H9 (cell line): Measurements from ENCODE around the gene AP4E1. TPM values are rescaled to one million over a fixed set of nuclear protein-coding genes. Genes with fewer than 3 reads are reported as not detected.

Source experiments
- DNase-seq: peaks from one replicate; pipeline ENCODE4 v3.0.0-alpha.2; 2017
- H2AFZ ChIP-seq: one replicate; pipeline ENCODE4 v1.6.1; 2013; ENCODE audit warnings: mild to moderate bottlenecking, low read length, control low read depth, moderate library complexity
- H2AK5ac ChIP-seq: 2 replicates; pipeline ENCODE4 v1.6.1; 2013; ENCODE audit warnings: low read length, control low read depth, mixed read lengths; ENCODE audit not compliant: insufficient read length
- H2BK120ac ChIP-seq: one replicate; pipeline ENCODE4 v1.6.1; 2013; ENCODE audit warnings: low read depth, mild to moderate bottlenecking, low read length, control low read depth, inconsistent platforms; ENCODE audit not compliant: poor library complexity, severe bottlenecking
- H2BK12ac ChIP-seq: 2 replicates; pipeline ENCODE4 v1.6.1; 2013; ENCODE audit warnings: low read length, control low read depth, mixed read lengths, low read depth; ENCODE audit not compliant: insufficient read length
- H2BK15ac ChIP-seq: 2 replicates; pipeline ENCODE4 v1.6.1; 2013; ENCODE audit warnings: low read depth, low read length, control low read depth
- H2BK20ac ChIP-seq: one replicate; pipeline ENCODE4 v1.6.1; 2013; ENCODE audit warnings: low read depth, mild to moderate bottlenecking, low read length, control low read depth, inconsistent platforms; ENCODE audit not compliant: poor library complexity, severe bottlenecking
- H2BK5ac ChIP-seq: 2 replicates; pipeline ENCODE4 v1.6.1; 2013; ENCODE audit warnings: low read length, control low read depth, mixed read lengths; ENCODE audit not compliant: insufficient read length
- H3K14ac ChIP-seq: 2 replicates; pipeline ENCODE4 v1.6.1; 2013; ENCODE audit warnings: low read length, control low read depth; ENCODE audit not compliant: insufficient read depth
- H3K18ac ChIP-seq: 2 replicates; pipeline ENCODE4 v1.6.1; 2013; ENCODE audit warnings: low read depth, mild to moderate bottlenecking, mixed read lengths, low read length, control low read depth; ENCODE audit not compliant: insufficient read length
- H3K23ac ChIP-seq: 2 replicates; pipeline ENCODE4 v1.6.1; 2013; ENCODE audit warnings: low read length, control low read depth, mixed read lengths, low read depth; ENCODE audit not compliant: insufficient read length
- H3K23me2 ChIP-seq: 2 replicates; pipeline ENCODE4 v1.6.1; 2013; ENCODE audit warnings: low read depth, mild to moderate bottlenecking, mixed read lengths, low read length, control low read depth; ENCODE audit not compliant: insufficient read length, poor library complexity, severe bottlenecking
- H3K27ac ChIP-seq: 2 replicates; pipeline ENCODE4 v1.5.1; 2013; ENCODE audit warnings: low read length, control low read depth, mixed read lengths, low read depth; ENCODE audit not compliant: insufficient read length
- H3K27me3 ChIP-seq: 2 replicates; pipeline ENCODE4 v1.6.1; 2013; ENCODE audit warnings: low read length, control low read depth, inconsistent platforms; ENCODE audit not compliant: insufficient read depth
- H3K4ac ChIP-seq: 2 replicates; pipeline ENCODE4 v1.6.1; 2013; ENCODE audit warnings: low read depth, mild to moderate bottlenecking, control low read depth, inconsistent platforms, low read length, moderate library complexity
- H3K4me1 ChIP-seq: 2 replicates; pipeline ENCODE4 v1.6.1; 2013; ENCODE audit warnings: low read length, control low read depth, inconsistent platforms; ENCODE audit not compliant: insufficient read depth
- H3K4me2 ChIP-seq: 2 replicates; pipeline ENCODE4 v1.6.1; 2013; ENCODE audit warnings: low read length, control low read depth, mixed read lengths; ENCODE audit not compliant: insufficient read length, insufficient read depth
- H3K56ac ChIP-seq: 2 replicates; pipeline ENCODE4 v1.6.1; 2013; ENCODE audit warnings: low read depth, mild to moderate bottlenecking, mixed read lengths, low read length, control low read depth; ENCODE audit not compliant: insufficient read length
- H3K79me1 ChIP-seq: 2 replicates; pipeline ENCODE4 v1.6.1; 2013; ENCODE audit warnings: low read depth, mild to moderate bottlenecking, moderate library complexity, low read length, control low read depth, inconsistent platforms; ENCODE audit not compliant: insufficient read depth, poor library complexity, severe bottlenecking
- H3K79me2 ChIP-seq: 2 replicates; pipeline ENCODE4 v1.6.1; 2013; ENCODE audit warnings: low read length, control low read depth, inconsistent platforms; ENCODE audit not compliant: insufficient read depth
- H3K9ac ChIP-seq: 2 replicates; pipeline ENCODE4 v1.6.1; 2013; ENCODE audit warnings: low read length, control low read depth, mixed read lengths; ENCODE audit not compliant: insufficient read length; ENCODE audit errors: extremely low read depth
- H3K9me3 ChIP-seq: one replicate; pipeline ENCODE4 v1.6.1; 2013; ENCODE audit warnings: low read depth, low read length, inconsistent platforms; ENCODE audit not compliant: control insufficient read depth
- H3T11ph ChIP-seq: one replicate; pipeline ENCODE4 v1.6.1; 2013; ENCODE audit warnings: mild to moderate bottlenecking, low read length, control low read depth, inconsistent platforms
- H4K20me1 ChIP-seq: one replicate; pipeline ENCODE4 v1.6.1; 2013; ENCODE audit not compliant: control insufficient read depth, insufficient read length, insufficient read depth
- H4K5ac ChIP-seq: 2 replicates; pipeline ENCODE4 v1.6.1; 2013; ENCODE audit warnings: low read depth, mild to moderate bottlenecking, mixed read lengths, low read length, control low read depth; ENCODE audit not compliant: insufficient read length
- H4K8ac ChIP-seq: replicated peaks from 2 replicates; pipeline ENCODE4 v1.6.1; 2013; ENCODE audit warnings: low read length, control low read depth, mixed read lengths, low read depth; ENCODE audit not compliant: insufficient read length
- H4K91ac ChIP-seq: 2 replicates; pipeline ENCODE4 v1.6.1; 2013; ENCODE audit warnings: low read depth, mild to moderate bottlenecking, moderate library complexity, mixed read lengths, low read length, control low read depth; ENCODE audit not compliant: insufficient read length
- H3K27ac Mint-ChIP-seq, 3 experiments: 2 replicates in 2 of 3; 3 replicates in 1 of 3; pipeline ENCODE4 v1.8.0; 2020 to 2021; ENCODE audit warnings: mixed read lengths in 3 of 3, mild to moderate bottlenecking in 1 of 3, moderate library complexity in 1 of 3
- H3K27me3 Mint-ChIP-seq: 2 replicates; pipeline ENCODE4 v1.8.0; 2021; ENCODE audit warnings: low read depth, mild to moderate bottlenecking, moderate library complexity, mixed read lengths
- H3K36me3 Mint-ChIP-seq, 3 experiments: 2 replicates in 2 of 3; 3 replicates in 1 of 3; pipeline ENCODE4 v1.8.0; 2020 to 2021; ENCODE audit warnings: low read depth in 3 of 3, mixed read lengths in 3 of 3; ENCODE audit not compliant: insufficient read depth in 1 of 3
- H3K4me1 Mint-ChIP-seq, 2 experiments: 2 replicates each; pipeline ENCODE4 v1.8.0; 2020; ENCODE audit warnings: mixed read lengths in 2 of 2
- H3K4me3 Mint-ChIP-seq, 2 experiments: 2 replicates in 1 of 2; 3 replicates in 1 of 2; pipeline ENCODE4 v1.8.0; 2020 to 2021; ENCODE audit warnings: mild to moderate bottlenecking in 2 of 2, mixed read lengths in 2 of 2, moderate library complexity in 1 of 2
- H3K9me3 Mint-ChIP-seq, 2 experiments: 2 replicates in 1 of 2; 3 replicates in 1 of 2; pipeline ENCODE4 v1.8.0; 2020; ENCODE audit warnings: mild to moderate bottlenecking in 2 of 2, mixed read lengths in 2 of 2, moderate library complexity in 1 of 2
- WGBS: extraction: QIAGEN DNeasy Blood & Tissue Kit; methylation state at CpG from one replicate; pipeline ENCODE4 v1.1.7; 2013; ENCODE audit warnings: missing lambda C conversion rate, low lambda C conversion rate, mixed read lengths; ENCODE audit not compliant: insufficient read length; ENCODE audit errors: extremely low coverage; 5-methylcytosine and 5-hydroxymethylcytosine counted together
- total RNA-seq: library from RNA; stranded (reverse); gene quantifications from 2 replicates; pipeline ENCODE4 v1.2.1, GENCODE V29; 2021
- TF ChIP-seq, protein P1 (sequence below): fragments of 200-600 bp; sonication (generic); conservative IDR thresholded peaks from 3 replicates; pipeline ENCODE4 v1.8.0; 2021; ENCODE audit warnings: antibody characterized with exemption, mild to moderate bottlenecking

The AP4E1 gene
- total RNA-seq, 1 experiment from 2014 or later = 13.8 TPM

DNA sequence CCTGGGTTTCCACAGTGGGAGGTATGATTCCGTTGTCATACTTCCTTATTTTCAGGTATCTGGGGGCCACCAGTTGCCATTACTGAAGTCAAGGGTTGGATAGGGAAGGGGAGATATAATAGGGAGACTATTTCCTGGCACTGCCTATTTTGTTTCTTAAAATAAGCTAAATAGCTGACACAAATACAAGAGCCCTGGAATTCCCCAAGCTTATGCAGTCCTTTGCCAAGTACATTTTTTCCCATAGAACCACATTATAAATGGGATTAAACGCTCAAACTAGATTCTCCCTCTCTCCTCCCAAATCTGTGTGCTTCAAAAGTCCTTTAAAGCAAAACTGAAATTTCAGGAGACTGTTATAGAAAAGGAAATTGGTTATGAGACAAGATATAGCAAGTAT, 68.7 kb downstream of the AP4E1 start:
- H3K27me3 Mint-ChIP-seq = no peaks in the 10 kb centered on the region
- Histone ChIP-seq H2AK5ac (no peak overlapping the region), H2BK15ac (no peak overlapping the region), H3K9ac (no peak overlapping the region), H3K9me3 (no peaks in the 10 kb centered on the region), H3K79me2 (no peaks in the 10 kb centered on the region), H3K18ac (no peak overlapping the region), H3K27me3 (no peaks in the 10 kb centered on the region), H4K91ac (no peak overlapping the region), H3K4ac (no peak overlapping the region), H2BK20ac (no peak overlapping the region), H4K20me1 (no peaks in the 10 kb centered on the region), H3K4me2 (no peak overlapping the region), H3K27ac (no peak overlapping the region), H2BK12ac (no peak overlapping the region), H4K5ac (no peak overlapping the region), H4K8ac (no peak overlapping the region), H3K23ac (no peak overlapping the region), H3K14ac (no peak overlapping the region), H3K56ac (no peak overlapping the region), H3K4me1 (no peaks in the 10 kb centered on the region), H3K79me1 (no peaks in the 10 kb centered on the region), H2AFZ (no peak overlapping the region), H3T11ph (no peak overlapping the region), H2BK120ac (no peak overlapping the region), H3K23me2 (no peaks in the 10 kb centered on the region), H2BK5ac (no peak overlapping the region)
- no peaks in the 10 kb centered on the region; a peak in 1 of 5 replicates for H3K9me3 Mint-ChIP-seq
- WGBS = no CpG with 5 or more reads among the region's 2 CpGs
- H3K4me1 Mint-ChIP-seq = no peaks in the 10 kb centered on the region
- no peak for DNase-seq
- peaks cover 0 to 12% (median 6%) of the 10 kb centered on the region in 3 experiments; a peak in 6 of 7 replicates for H3K36me3 Mint-ChIP-seq
- TF ChIP-seq, protein P1, sequence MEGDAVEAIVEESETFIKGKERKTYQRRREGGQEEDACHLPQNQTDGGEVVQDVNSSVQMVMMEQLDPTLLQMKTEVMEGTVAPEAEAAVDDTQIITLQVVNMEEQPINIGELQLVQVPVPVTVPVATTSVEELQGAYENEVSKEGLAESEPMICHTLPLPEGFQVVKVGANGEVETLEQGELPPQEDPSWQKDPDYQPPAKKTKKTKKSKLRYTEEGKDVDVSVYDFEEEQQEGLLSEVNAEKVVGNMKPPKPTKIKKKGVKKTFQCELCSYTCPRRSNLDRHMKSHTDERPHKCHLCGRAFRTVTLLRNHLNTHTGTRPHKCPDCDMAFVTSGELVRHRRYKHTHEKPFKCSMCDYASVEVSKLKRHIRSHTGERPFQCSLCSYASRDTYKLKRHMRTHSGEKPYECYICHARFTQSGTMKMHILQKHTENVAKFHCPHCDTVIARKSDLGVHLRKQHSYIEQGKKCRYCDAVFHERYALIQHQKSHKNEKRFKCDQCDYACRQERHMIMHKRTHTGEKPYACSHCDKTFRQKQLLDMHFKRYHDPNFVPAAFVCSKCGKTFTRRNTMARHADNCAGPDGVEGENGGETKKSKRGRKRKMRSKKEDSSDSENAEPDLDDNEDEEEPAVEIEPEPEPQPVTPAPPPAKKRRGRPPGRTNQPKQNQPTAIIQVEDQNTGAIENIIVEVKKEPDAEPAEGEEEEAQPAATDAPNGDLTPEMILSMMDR = no peak
- H3K27ac Mint-ChIP-seq = no peak overlapping the region; a peak in 1 of 7 replicates
- H3K4me3 Mint-ChIP-seq = no peak overlapping the region
